GM18498 (cell line): ENCODE data around the gene TMEM243.
"Not testable (repeated sequence)": the region's sequence is repeated elsewhere in the genome, so short reads cannot be mapped to it uniquely, and the experiment has no call there.

Experiments
- ATAC-seq: cut with Tn5 transposase; IDR thresholded peaks from one replicate; pipeline ENCODE4 v1.9.1; 2021; ENCODE audit warnings: mild to moderate bottlenecking, moderate library complexity; ENCODE audit not compliant: unreplicated experiment

TMEM243 gene

GRCh38 chr7:87219545-87220025 is at the start of gene TMEM243:
TSS of gene TMEM243 (minus strand) at chr7:87219732. CDS start at chr7:87219503, 229 bp downstream.
- ATAC-seq: peak; percentile 58

DNA sequence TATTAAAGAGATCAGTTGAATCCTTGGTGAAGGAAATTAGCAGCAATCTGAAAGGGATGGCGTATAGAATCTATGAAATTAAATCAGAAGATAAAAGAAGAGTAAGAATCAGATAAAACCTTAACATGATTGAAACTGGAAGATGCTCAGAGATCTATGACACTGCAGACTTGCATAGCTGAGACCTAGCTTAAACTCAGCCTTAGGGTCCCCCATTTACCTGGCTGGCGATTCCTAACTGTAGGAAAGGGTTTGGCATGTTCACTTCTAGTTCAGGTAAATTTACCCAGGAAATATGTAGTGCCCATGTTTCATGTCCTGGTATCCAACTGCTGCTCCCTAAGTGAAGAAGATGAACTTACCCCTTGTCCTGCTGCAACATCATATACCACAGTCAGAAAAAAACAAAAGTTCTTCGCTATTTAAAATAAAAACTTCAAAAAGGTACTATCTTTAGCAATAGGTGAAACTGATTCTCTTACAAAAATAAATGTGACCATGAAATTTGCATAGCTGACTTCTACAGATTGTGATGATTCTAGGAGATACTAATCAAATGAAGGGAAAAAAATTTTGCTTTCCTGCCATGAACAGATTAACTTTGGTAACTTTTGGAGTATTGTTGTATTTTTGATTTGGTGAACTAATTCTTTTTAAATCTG is 47.8 kb upstream of the TMEM243 start:
- ATAC-seq: peak; percentile 85

DNA sequence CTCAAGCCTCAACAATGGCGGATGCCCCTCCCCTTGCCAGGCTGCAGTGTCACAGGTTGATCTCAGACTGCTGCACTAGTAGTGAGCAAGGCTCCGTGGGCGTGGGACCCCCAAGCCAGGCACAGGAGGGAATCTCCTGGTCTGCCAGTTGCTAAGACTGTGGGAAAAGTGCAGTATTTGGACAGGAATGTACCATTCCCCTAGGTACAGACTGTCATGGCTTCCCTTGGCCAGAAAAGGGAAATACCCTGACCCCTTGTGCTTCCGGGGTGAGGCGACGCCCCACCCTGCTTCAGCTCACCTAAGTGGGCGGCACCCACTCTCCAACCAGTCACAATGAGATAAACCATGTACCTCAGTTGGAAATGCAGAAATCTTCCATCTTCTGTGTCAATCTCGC is 44.0 kb upstream of the TMEM243 start:
- ATAC-seq: no peak

DNA sequence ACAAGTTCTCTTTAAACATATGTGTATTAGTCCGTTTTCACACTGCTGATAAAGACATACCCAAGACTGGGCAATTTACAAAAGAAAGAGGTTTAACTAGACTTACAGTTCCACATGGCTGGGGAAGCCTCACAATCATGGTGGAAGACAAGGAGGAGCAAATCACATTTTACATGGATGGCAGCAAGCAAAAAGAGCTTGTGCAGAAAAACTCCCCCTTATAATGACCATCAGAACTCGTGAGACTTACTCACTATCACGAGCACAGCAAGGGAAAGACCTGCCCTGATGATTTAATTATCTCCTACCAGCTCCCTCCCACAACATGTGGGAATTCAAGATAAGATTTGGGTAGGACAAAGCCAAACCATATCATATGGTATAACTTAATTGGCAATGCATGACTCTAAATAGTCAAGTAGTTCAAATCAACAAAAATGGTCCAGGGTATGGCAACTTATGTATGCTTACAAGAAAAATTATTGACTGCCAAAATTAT is 34.1 kb upstream of the TMEM243 start:
- ATAC-seq: no peak

- not testable (repeated sequence) for ATAC-seq
Observed at GRCh38 chr7:87245671-87246070, 26.1 kb upstream of the TMEM243 start.

GRCh38 chr7:87238464-87239051 is 19.0 kb upstream of the TMEM243 start:
- not testable (repeated sequence) for ATAC-seq

- ATAC-seq: no peak
Observed at GRCh38 chr7:87234949-87235348, 15.4 kb upstream of the TMEM243 start.

DNA sequence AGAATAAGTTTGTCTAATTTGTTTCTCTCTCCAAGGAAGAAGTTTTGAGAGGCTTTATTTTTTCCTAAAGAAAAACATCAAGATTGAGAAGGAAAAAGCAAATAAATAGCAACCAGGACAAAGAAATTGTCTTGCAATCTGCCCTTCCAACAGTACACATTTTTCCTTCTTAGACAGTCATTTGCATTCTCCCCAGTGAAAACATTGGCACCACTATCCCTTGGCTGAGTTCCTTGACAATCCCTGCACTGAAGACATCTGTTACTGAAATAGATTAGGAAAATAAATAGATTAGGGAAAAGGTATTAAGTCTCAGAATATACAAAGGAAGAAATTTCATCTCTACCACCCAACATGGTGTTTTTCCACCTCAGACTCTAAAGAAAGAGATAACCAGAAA is 12.2 kb upstream of the TMEM243 start:
- no peak for ATAC-seq

DNA sequence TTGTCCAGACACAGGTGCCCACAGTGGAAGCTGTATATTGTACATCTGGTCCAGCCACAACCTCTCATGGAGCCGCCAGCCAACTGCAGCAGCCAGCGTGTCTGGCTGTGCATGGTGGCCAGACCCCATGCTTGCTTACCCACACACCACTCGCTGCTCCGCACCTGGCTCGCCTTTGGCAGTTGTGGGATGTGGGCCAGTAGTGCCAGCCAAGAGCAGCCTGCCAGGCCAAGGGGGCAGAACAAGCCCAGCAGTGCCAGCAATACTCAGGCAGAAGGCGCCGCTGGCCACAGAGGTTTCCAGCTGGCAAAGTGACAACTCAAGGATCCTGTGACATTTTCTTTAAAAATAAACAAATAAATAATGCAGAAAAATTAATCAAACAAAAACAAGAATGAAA is 11.7 kb upstream of the TMEM243 start:
- no peak for ATAC-seq

GRCh38 chr7:87226495-87226894 is 7.0 kb upstream of the TMEM243 start:
- no peak for ATAC-seq

DNA sequence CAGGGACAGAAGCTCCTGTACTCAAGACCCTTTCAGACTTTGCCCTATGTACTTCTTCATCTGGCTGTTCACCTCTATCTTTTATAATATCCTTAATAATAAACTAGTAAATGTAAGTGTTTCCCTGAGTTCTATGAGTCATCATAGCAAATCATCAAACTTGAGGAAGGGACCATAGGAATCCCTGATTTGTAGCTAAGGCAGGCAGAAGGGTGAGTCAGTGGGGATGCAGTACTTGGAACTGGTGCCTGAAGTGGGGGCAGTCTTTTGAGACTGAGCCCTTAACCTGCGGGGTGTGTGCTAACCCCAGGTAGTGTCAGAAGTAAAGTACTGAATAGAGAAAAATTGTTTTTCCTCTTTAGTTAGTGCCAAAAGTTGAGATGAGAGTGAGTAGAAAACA is 6.2 kb upstream of the TMEM243 start:
- no peak for ATAC-seq

- no peak for ATAC-seq
Observed at GRCh38 chr7:87223666-87224065, 4.1 kb upstream of the TMEM243 start.

DNA sequence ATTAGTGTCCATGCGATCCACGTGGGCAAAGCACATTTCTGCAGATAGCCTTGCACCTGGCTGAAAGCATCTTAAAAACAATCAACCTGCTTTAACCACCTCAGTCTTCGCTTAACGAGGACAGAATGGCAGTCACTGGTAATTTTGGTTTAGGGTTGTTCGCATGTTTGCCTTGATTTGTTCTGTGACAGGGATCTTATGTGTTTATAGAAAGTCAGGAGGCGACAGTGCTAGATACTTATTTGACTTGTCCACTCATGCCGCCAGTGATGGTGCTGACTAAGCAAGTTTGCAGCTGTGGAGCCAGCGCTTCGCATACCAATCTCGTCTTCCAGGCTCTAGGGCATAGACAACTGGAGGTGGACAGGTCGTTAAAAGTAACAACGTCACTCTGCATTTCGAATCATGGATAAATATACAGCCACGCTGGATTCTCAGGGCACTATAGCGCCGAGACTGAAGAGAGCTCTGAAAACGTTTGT is 1.2 kb upstream of the TMEM243 start:
- no peak for ATAC-seq

DNA sequence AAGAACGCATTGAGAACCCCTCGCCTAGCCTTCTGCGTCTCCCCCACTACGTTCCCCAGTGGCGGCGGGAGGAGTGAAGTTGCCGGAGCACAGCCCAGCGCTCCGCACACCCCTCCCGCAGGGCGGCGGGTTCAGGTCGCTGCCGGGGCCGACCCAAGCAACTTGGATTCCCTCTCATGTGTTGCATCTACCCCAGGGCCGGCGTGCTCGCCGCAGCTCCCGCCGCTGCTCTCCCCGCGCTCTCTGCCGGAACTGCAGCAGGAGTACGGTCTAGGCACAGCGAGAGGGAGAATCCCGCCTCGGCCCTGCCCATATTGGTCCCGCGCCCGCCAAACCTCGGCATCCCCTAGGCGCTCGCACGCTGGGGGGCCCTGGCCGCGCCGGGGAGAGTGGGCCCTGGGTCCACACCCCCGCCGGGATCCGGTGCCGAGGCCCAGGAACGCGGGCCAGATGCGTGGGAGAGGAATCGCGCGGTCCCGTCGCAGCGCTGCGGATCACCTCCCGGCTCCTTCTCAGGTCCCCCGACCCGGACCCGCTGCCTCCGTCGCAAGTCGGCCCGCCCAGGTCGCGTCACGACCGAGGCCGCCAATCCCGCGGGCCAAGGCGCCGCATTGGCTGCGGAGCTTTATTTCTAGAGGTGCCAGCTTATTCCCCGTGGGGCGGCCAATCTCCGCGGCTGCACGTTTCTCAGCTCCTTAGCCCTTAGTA is 648 bp upstream of the TMEM243 start:
- ATAC-seq: peak; percentile 42

DNA sequence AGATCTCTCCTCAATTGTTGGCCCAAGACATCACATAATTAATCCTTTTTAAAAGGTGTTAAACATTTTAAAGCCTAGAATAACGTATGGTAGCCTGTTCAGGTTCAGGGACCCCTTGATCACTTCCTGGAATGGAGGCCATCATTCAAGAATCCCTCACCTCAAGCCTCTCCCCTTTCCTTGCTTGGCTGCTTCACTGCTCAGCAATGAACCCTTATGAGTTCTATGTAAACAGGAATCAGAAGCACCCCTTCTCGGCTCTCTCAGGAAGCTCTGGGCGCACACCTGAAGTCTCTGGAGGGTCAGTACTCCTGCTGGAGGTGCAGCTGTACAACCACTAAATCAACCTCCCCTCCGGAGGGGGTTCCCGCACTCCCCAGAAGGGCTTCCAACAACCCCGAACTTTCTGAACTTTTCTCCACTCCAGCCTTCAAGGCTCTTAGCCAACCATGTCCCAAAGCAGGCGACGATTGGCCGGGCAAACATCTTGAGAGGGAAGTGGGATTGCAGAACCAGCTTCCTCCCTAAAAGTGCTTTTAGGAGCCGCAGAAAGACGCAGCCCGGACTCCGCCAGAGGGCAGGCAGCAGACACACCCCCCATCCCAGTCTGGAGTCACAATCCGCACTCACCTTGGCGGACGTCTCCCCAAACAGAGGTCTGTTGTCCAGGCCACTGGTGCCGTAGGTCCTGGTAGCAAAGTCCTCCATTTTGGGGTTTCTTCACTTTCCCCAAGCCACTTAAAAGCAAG is 562 bp downstream of the TMEM243 start:
- peak; percentile 0 for ATAC-seq

DNA sequence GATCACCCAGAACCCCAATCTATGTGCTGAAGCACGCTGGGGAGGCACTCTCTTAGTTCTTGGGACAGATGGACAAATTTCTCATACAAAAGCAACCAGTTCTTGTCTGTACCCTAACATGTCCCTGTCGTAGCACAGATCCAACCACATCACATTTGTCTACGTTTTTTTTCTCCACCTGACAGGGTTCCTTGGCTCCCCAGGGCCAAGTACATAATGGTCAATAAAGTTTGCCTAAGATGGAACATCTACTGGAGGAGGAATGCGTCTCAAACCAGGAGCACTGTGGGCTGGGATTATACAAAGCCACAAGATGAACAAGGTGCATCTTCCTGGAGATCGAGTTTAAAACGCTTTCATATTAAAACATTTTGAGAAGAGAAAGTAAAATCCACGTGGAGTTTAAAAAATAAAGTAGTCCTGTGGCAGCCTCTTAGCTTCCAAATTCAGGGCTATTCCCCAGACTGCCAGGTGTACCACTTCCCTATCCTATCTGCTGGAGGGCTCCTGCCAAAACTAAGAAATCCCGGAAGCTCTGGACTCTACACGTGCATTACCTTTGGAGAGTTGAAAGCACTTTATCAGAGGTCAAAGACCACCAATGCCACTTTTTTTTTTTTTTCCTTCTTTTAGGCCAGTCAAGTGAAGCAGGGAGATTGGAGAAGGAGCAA is 1.4 kb downstream of the TMEM243 start:
- ATAC-seq: no peak

DNA sequence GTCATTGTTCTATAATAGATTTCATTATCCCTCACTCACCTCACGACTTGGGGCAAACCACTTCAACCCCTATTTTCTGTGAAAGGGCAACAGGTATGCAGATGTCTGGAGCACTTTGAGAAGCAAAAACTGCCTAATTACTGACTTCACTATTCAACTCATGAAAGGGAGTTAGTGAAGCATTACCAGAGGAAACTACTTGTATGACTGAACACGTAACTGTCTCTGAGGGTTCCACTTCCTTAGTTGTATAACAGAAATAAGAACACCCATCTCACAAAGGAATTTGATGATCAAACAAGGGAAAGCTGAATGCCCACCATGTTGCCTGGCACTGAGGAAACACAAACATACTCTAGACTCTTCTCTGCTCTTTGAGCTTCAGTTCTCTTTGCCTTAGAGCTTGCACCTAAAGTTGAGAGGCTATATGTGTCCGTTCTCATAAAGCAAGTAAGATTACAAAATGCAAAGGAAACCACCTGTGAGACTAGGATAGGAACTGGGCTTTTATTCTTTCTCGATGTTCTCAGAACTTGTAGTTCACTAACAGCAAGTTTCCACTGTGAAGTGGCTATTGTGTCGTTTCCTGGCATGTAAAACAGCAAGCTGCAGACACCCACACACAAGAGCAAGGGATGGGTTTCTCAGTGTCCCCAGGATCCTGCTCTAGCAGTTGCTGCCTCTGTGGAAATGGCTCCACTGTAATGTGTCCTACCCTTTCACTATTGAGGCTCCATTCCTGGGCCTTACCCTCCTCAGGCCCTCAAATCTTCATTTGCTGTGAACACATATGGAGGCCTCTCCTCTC is 2.6 kb downstream of the TMEM243 start:
- ATAC-seq: peak; percentile 59

DNA sequence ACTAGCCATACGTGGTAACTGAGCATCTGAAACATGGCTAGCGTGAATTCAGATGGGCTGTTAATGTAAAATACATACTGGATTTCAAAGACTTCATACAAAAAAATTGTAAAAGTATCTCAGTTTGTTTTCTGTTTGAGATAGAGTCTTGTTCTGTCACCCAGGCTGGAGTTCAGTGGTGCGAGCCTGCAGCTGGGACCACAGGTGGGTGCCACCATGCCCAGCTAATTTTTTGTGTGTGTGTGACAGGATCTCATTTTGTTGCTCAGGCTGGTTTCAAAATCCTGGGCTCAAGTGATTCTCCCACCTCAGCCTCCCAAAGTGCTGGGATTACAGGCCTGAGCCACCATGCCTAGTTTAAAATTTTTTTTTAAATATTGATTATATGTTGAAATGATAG is 4.5 kb downstream of the TMEM243 start:
- ATAC-seq: no peak

DNA sequence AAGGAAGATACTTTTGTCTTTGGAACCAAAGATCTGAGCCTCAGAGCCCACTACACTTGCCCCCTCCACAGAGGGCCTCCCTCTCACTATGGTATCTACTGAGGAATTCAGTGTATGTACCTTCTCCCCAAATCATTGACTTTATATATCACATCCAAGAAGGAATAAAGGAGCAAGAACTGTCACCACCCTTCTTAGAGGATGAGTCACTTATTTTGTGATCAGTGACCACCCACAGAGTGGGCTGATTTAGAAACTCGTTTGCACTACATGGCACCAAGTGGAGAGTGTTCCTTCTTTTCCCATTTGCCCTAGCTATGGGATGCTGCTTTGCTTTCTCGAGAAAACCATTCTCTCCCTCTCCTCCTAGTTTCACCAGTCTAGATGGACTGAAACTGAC is 5.7 kb downstream of the TMEM243 start:
- ATAC-seq: no peak

DNA sequence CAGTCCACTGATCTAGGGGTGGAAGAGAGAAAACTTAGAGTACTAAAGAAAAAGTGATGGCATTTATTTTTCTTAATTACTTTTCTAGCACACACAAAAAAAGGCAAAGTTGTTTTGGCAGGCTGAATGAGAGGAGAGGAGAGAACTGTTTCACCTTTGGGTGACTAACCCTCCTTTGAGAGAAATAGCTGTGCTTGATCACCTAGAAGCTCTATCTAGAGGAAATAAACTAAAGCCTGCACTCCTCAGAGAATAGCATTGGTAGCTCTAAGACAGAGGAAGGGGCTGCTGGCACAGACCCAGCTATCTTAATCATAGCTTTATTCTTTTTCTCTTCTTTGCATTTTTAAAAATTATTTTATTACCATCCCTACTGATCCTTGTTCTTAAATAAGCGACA is 6.3 kb downstream of the TMEM243 start:
- no peak for ATAC-seq
